ENCODE data around the gene KCNJ12. TPM values are rescaled to one million over a fixed set of nuclear protein-coding genes. Genes with fewer than 3 reads are reported as not detected.
"Not testable (repeated sequence)": the region's sequence is repeated elsewhere in the genome, so short reads cannot be mapped to it uniquely, and the experiment has no call there.

Gene KCNJ12
- total and polyA plus RNA-seq, 8 donors, result 0.09 to 0.37 (median 0.14) TPM

- not testable (repeated sequence) for H3K4me1 ChIP-seq, FAIRE-seq, H3K27me3 ChIP-seq, H3K27ac ChIP-seq, H3K4me3 ChIP-seq, ATAC-seq, H3K36me3 ChIP-seq, H3K9me3 ChIP-seq
- DNase-seq, result peak in 1 of 6 donors; percentile 40
- intact Hi-C loops (cut with DNase I), result loop anchor here in 1 of 3 donors (5.0 kb wide), 1 partner anchor 283 kb away; no protein-coding TSS in a partner anchor
- WGBS, 2 donors, result 58 to 67% methylated on average over 8 of the region's 8 CpGs
Measured at GRCh38 chr17:21404106-21404505, 27.9 kb downstream of the KCNJ12 start.

- not testable (repeated sequence) for H3K9me3 ChIP-seq, H3K4me3 ChIP-seq, H3K4me1 ChIP-seq, H3K27me3 ChIP-seq, H3K27ac ChIP-seq, H3K36me3 ChIP-seq, ATAC-seq, FAIRE-seq
- DNase-seq, result peak in 1 of 6 donors; percentile 36
- 51 to 56% methylated on average over 6 of the region's 6 CpGs for WGBS, 2 donors
- intact Hi-C loops (cut with DNase I), result loop anchor here in 1 of 3 donors (5.0 kb wide), 1 partner anchor 283 kb away; no protein-coding TSS in a partner anchor
Measured at GRCh38 chr17:21404539-21404938, 28.4 kb downstream of the KCNJ12 start.

GRCh38 chr17:21404956-21405731 lies 29.0 kb downstream of the KCNJ12 start:
- H3K4me3 ChIP-seq, H3K27ac ChIP-seq, H3K36me3 ChIP-seq, H3K27me3 ChIP-seq, FAIRE-seq, H3K4me1 ChIP-seq, H3K9me3 ChIP-seq: not testable (repeated sequence)
- peak in 1 of 4 donors; percentile 14 for ATAC-seq
- 52 to 62% methylated on average over 23 to 26 of the region's 26 CpGs for WGBS, 2 donors
- intact Hi-C loops (cut with DNase I), result loop anchor here in 1 of 3 donors (5.0 kb wide), 1 partner anchor 282 kb away; no protein-coding TSS in a partner anchor
- DNase-seq, result peak in 1 of 6 donors; percentile 35

GRCh38 chr17:21405904-21406400 lies 29.8 kb downstream of the KCNJ12 start:
- intact Hi-C loops (cut with DNase I); H3K9me3 ChIP-seq; ATAC-seq; H3K27me3 ChIP-seq; H3K36me3 ChIP-seq; H3K27ac ChIP-seq; H3K4me1 ChIP-seq; FAIRE-seq; DNase-seq; H3K4me3 ChIP-seq: not testable (repeated sequence)
- 44 to 61% methylated on average over 7 of the region's 7 CpGs for WGBS, 2 donors

GRCh38 chr17:21406616-21407404 lies 30.7 kb downstream of the KCNJ12 start:
- WGBS, 2 donors, result 33 to 53% methylated on average over 4 of the region's 5 CpGs
- H3K27me3 ChIP-seq; H3K9me3 ChIP-seq; H3K4me1 ChIP-seq; H3K27ac ChIP-seq; ATAC-seq; intact Hi-C loops (cut with DNase I); H3K4me3 ChIP-seq; FAIRE-seq; H3K36me3 ChIP-seq; DNase-seq: not testable (repeated sequence)

GRCh38 chr17:21407752-21408151 lies 31.6 kb downstream of the KCNJ12 start:
- H3K27ac ChIP-seq; DNase-seq; H3K27me3 ChIP-seq; FAIRE-seq; H3K4me1 ChIP-seq; intact Hi-C loops (cut with DNase I); H3K36me3 ChIP-seq; H3K4me3 ChIP-seq; H3K9me3 ChIP-seq; ATAC-seq: not testable (repeated sequence)
- 63 to 64% methylated on average over 1 of the region's 1 CpG for WGBS, 2 donors

- H3K27ac ChIP-seq; H3K9me3 ChIP-seq; H3K36me3 ChIP-seq; intact Hi-C loops (cut with DNase I); H3K4me1 ChIP-seq; FAIRE-seq; ATAC-seq; H3K27me3 ChIP-seq; DNase-seq; H3K4me3 ChIP-seq: not testable (repeated sequence)
- 55 to 64% methylated on average over 3 of the region's 3 CpGs for WGBS, 2 donors
Measured at GRCh38 chr17:21408224-21408623, 32.1 kb downstream of the KCNJ12 start.

GRCh38 chr17:21408766-21409300 lies 32.7 kb downstream of the KCNJ12 start:
- H3K9me3 ChIP-seq; intact Hi-C loops (cut with DNase I); H3K4me1 ChIP-seq; FAIRE-seq; H3K27ac ChIP-seq; ATAC-seq; DNase-seq; H3K27me3 ChIP-seq; H3K36me3 ChIP-seq; H3K4me3 ChIP-seq: not testable (repeated sequence)
- WGBS, 2 donors, result 57 to 67% methylated on average over 5 to 6 of the region's 7 CpGs

- H3K27me3 ChIP-seq; H3K27ac ChIP-seq; DNase-seq; H3K36me3 ChIP-seq; H3K9me3 ChIP-seq; FAIRE-seq; H3K4me1 ChIP-seq; H3K4me3 ChIP-seq; ATAC-seq; intact Hi-C loops (cut with DNase I): not testable (repeated sequence)
- 71 to 77% methylated on average over 3 to 4 of the region's 4 CpGs for WGBS, 2 donors
Measured at GRCh38 chr17:21409388-21409787, 33.2 kb downstream of the KCNJ12 start.

GRCh38 chr17:21409971-21410370 lies 33.8 kb downstream of the KCNJ12 start:
- ATAC-seq, FAIRE-seq, H3K4me3 ChIP-seq, H3K36me3 ChIP-seq, H3K27ac ChIP-seq, H3K9me3 ChIP-seq, H3K27me3 ChIP-seq, H3K4me1 ChIP-seq, DNase-seq: not testable (repeated sequence)
- intact Hi-C loops (cut with DNase I), result loop anchor here in 1 of 3 donors (10.0 kb wide), 1 partner anchor 295 kb away; no protein-coding TSS in a partner anchor
- WGBS, 2 donors, result 73 to 87% methylated on average over 3 of the region's 3 CpGs

- not testable (repeated sequence) for DNase-seq, H3K27me3 ChIP-seq, H3K9me3 ChIP-seq, H3K36me3 ChIP-seq, H3K4me1 ChIP-seq, FAIRE-seq, ATAC-seq, H3K27ac ChIP-seq, H3K4me3 ChIP-seq
- intact Hi-C loops (cut with DNase I), result loop anchor here in 1 of 3 donors (10.0 kb wide), 1 partner anchor 294 kb away; no protein-coding TSS in a partner anchor
- WGBS, 2 donors, result 63 to 71% methylated on average over 7 to 9 of the region's 9 CpGs
Measured at GRCh38 chr17:21410371-21410770, 34.2 kb downstream of the KCNJ12 start.
